A549 (cell line): ENCODE data around the gene ANO6.

Experiments used
- CHD2 ChIP-seq: fragments of 150-350 bp; IDR thresholded peaks from 2 replicates; pipeline ENCODE4 v1.6.1; 2014; ENCODE audit warnings: low read length; ENCODE audit not compliant: partially characterized antibody
- CHD4 ChIP-seq: fragments of 200-600 bp; sonication (generic); IDR thresholded peaks from 2 replicates; pipeline ENCODE4 v1.6.1; 2016; ENCODE audit warnings: antibody characterized with exemption, mild to moderate bottlenecking, borderline replicate concordance
- CTCF ChIP-seq: fragments of >200 bp; sonication (Bioruptor Twin); formaldehyde crosslinking; IDR thresholded peaks from 3 replicates; pipeline ENCODE4 v1.5.1; 2016
- EP300 ChIP-seq, 2 experiments: fragments of >200 bp; sonication (Bioruptor Twin); formaldehyde crosslinking; IDR thresholded peaks; 2 replicates in 1 of 2; 3 replicates in 1 of 2; pipeline ENCODE4 v1.6.1; 2016 to 2017
- MAFK ChIP-seq: fragments of 450-650 bp; IDR thresholded peaks from 2 replicates; pipeline ENCODE4 v1.6.1; 2014; ENCODE audit not compliant: partially characterized antibody
- PHF8 ChIP-seq: fragments of 200-600 bp; sonication (generic); IDR thresholded peaks from 2 replicates; pipeline ENCODE4 v1.6.1; 2016; ENCODE audit warnings: low read depth, mild to moderate bottlenecking, antibody characterized with exemption, moderate library complexity, borderline replicate concordance
- POLR2A ChIP-seq: IDR thresholded peaks from 2 replicates; pipeline ENCODE4 v1.6.1; 2012; ENCODE audit warnings: mild to moderate bottlenecking, low read length
- RAD21 ChIP-seq, 2 experiments: fragments of >200 bp in 1 of 2; sonication (Bioruptor Twin) in 1 of 2; formaldehyde crosslinking in 1 of 2; IDR thresholded peaks in 1 of 2; conservative IDR thresholded peaks in 1 of 2; 2 replicates in 1 of 2; 3 replicates in 1 of 2; pipeline ENCODE4 v1.6.1; 2012 to 2018; ENCODE audit warnings: inconsistent platforms in 1 of 2
- REST ChIP-seq: fragments of 200-600 bp; sonication (generic); IDR thresholded peaks from 2 replicates; pipeline ENCODE4 v1.6.1; 2016; ENCODE audit warnings: antibody characterized with exemption, mild to moderate bottlenecking, moderate library complexity
- SMC3 ChIP-seq: fragments of >200 bp; sonication (Bioruptor Twin); formaldehyde crosslinking; IDR thresholded peaks from 3 replicates; pipeline ENCODE4 v1.6.1; 2018; ENCODE audit warnings: inconsistent platforms
- SREBF2 ChIP-seq: fragments of 450-650 bp; IDR thresholded peaks from 2 replicates; pipeline ENCODE4 v1.6.1; 2014; ENCODE audit warnings: mild to moderate bottlenecking, moderate library complexity
- TF ChIP-seq, protein P1 (sequence below): IDR thresholded peaks from 2 replicates; pipeline ENCODE4 v1.6.1; 2012

DNA sequence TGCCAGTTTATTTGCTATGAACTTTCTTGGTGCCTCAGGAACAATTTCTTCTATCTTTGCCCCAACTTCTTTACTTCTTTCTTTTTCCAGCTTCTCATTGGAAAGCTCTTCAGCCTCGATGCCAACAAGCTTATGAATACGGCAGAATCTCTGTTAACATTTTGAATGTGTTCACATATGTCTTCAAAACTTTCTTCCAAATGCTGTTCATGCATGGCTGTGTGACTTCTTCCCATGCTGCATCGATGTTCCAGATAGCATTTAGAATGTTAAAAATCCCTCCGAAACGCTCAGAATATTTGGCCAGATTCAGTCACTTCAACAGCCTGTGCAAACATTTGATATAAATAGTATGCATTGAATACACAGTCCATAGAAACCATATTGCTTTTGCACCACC, 265.9 kb downstream of the ANO6 start:
- no peak for TF ChIP-seq POLR2A
- no peak for TF ChIP-seq CTCF
- no peak for TF ChIP-seq REST
- TF ChIP-seq EP300 (IDR thresholded peaks at IDR 0.05) = no peak
- TF ChIP-seq PHF8 = no peak
- TF ChIP-seq SREBF2 = no peak
- TF ChIP-seq RAD21 (conservative IDR thresholded peaks at IDR 0.05 in 1 of 2, IDR thresholded peaks at IDR 0.05 in 1 of 2) = no peak
- TF ChIP-seq, protein P1, sequence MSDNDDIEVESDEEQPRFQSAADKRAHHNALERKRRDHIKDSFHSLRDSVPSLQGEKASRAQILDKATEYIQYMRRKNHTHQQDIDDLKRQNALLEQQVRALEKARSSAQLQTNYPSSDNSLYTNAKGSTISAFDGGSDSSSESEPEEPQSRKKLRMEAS = no peak
- no peak for TF ChIP-seq SMC3
- TF ChIP-seq CHD2 = no peak
- TF ChIP-seq MAFK = no peak
- no peak for TF ChIP-seq CHD4
